Effector memory CD8-positive, alpha-beta T cell (primary cell): Measurements from ENCODE around the gene ABLIM1.

Experiments
- ATAC-seq: fragments of 150-1000 bp; cut with Tn5 transposase; replicated peaks from 2 replicates; pipeline ENCODE4 v1.10.0; 2021; ENCODE audit warnings: mild to moderate bottlenecking, moderate library complexity
- DNase-seq, 3 experiments: peaks; one replicate each; pipeline ENCODE4 v3.0.0; 2021
- H3K27ac Mint-ChIP-seq, 2 donors: one replicate each; pipeline ENCODE4 v1.8.0; 2022; ENCODE audit warnings: mild to moderate bottlenecking in 2 of 2, mixed read lengths in 2 of 2, moderate library complexity in 2 of 2
- H3K27me3 Mint-ChIP-seq, 2 donors: one replicate each; pipeline ENCODE4 v1.8.0; 2022; ENCODE audit warnings: mixed read lengths in 2 of 2
- H3K36me3 Mint-ChIP-seq: one replicate; pipeline ENCODE4 v1.8.0; 2022; ENCODE audit warnings: mild to moderate bottlenecking, moderate library complexity, mixed read lengths; ENCODE audit not compliant: insufficient read depth
- H3K4me1 Mint-ChIP-seq, 2 donors: one replicate each; pipeline ENCODE4 v1.8.0; 2022; ENCODE audit warnings: low read depth in 2 of 2, mixed read lengths in 2 of 2
- H3K4me3 Mint-ChIP-seq, 2 donors: one replicate each; pipeline ENCODE4 v1.8.0; 2022; ENCODE audit warnings: mild to moderate bottlenecking in 2 of 2, mixed read lengths in 2 of 2, moderate library complexity in 2 of 2
- H3K9me3 Mint-ChIP-seq, 2 donors: one replicate each; pipeline ENCODE4 v1.8.0; 2022; ENCODE audit warnings: mixed read lengths in 2 of 2

Gene ABLIM1

DNA sequence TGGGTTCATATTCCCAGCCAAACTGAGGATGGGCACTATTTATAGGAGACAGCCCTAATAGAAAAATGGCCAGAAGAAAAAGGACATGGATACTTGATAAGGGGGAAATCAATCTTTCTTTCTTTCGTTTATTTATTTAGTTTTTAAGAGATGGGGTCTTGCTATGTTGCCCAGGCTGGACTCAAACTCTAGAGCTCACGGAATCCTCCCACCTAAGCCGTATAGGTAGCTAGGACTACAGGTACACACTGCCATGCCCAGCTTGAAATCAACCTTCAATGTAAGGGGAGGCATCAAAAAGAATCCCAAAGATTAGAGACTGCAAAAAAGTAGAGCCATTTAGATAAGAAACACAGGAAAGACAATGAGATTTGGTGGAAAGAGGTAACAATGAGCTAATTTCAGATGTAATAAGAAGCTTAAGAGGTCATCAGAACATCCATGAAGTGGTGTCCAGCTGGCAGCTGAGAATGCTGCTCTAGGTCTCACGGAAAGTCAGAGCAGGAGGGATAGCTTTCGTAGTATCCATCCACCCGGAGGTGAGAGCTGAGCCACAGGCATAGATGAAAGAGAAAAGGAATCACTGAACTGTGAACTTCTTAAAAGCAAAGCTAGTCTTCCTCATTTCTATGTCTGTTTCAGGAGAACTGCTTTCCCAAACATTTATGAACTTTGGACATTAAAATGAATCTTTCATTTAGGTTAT lies 10.5 kb upstream of the ABLIM1 start:
- Mint-ChIP-seq H3K4me3 (no peak overlapping the region), H3K4me1 (no peaks in the 10 kb centered on the region), H3K27ac (no peak overlapping the region), H3K27me3 (peaks cover 0 to 4% of the 10 kb centered on the region in 2 donors), H3K36me3 (no peaks in the 10 kb centered on the region), H3K9me3 (no peaks in the 10 kb centered on the region)
- ATAC-seq, result no peak
- no peak for DNase-seq

DNA sequence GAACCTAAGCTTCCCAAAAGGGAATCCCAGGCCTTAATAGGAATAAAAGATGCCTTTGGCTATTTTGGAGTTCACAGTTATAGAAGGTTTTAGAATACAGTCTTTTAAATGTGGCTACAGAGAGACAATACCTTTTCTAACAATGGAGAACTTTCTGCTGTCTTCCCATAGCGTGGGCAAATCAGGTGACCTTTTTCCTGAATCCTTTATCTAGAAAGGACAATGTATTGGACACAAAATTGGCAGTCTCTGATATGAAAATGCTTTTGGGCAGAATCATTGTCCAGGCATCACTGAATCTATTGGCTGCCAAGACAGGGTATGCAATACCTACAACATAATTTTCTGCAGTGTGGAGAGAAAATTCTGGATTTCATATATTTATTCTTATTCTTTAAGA lies 7.8 kb upstream of the ABLIM1 start:
- ATAC-seq (no peak), DNase-seq (no peak)
- Mint-ChIP-seq H3K27ac (no peak overlapping the region), H3K4me1 (no peaks in the 10 kb centered on the region), H3K9me3 (no peaks in the 10 kb centered on the region), H3K27me3 (peaks cover 0 to 14% of the 10 kb centered on the region in 2 donors), H3K4me3 (no peak overlapping the region), H3K36me3 (no peaks in the 10 kb centered on the region)

DNA sequence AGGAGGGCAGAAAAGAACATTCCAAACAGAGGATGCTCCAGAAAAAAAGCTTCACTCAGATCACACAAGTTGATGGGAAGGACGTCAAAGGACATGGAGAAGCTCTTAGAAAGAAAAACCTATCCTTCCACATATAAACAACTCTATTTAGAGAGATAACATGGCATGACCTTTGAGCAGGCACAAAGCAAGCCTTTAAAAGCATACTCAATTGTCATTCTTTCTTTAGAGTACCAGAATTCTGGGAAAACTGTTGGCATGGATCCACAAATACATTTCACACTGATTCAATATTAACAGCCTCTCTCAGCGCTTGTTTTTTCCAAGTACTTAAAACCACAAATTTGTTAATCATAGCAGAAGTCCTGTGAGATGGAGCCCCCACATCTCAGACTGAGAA lies 7.3 kb upstream of the ABLIM1 start:
- Mint-ChIP-seq H3K36me3 (no peaks in the 10 kb centered on the region), H3K27ac (no peak overlapping the region), H3K27me3 (peaks cover 0 to 14% of the 10 kb centered on the region in 2 donors), H3K4me3 (no peak overlapping the region), H3K9me3 (no peaks in the 10 kb centered on the region), H3K4me1 (no peaks in the 10 kb centered on the region)
- DNase-seq (no peak), ATAC-seq (no peak)

DNA sequence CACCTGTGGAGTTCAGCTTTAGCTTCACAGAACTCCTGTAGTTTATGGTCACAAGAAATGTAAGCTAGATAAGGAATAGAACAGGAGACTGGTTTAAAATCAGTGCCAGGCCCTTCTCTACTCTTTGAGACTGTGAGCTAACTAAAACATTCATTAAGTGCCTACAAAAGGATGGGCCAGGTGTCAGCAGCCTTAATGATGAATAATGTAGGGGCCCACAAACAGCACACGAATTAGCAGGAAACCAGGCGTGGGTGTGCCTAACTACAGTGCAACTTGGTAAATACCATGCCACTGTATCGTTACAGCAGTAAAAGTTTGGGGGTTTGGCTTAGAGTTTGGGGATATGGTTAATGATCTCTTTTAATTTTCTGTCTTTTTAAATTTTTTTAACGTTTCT lies 6.1 kb upstream of the ABLIM1 start:
- no peak for ATAC-seq
- peaks cover 1% of the 10 kb centered on the region for H3K36me3 Mint-ChIP-seq
- DNase-seq, result no peak
- H3K27ac Mint-ChIP-seq, result no peak overlapping the region
- no peaks in the 10 kb centered on the region for H3K9me3 Mint-ChIP-seq
- H3K4me3 Mint-ChIP-seq, result no peak overlapping the region
- H3K4me1 Mint-ChIP-seq, result no peaks in the 10 kb centered on the region
- peaks cover 0 to 14% of the 10 kb centered on the region in 2 donors for H3K27me3 Mint-ChIP-seq

DNA sequence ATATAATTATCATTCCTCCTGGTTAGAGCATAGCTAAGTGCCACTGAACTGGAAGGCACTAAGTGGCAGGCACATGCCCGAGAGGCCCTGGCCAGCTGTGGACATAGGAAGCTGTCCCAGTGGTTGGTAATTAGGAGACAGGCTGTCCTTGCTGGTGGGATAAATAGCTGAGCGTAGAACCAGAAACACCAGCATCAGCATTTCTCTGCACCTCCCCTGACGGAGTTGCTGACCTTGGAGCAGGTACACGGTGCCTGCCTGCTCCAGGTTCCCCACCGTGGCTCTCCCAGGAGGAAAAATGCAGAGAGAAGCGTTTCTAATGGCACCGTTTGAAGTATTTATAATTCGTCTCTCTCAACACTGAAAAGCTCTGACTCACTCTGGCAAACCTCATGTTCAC lies 5.6 kb upstream of the ABLIM1 start:
- no peaks in the 10 kb centered on the region for H3K9me3 Mint-ChIP-seq
- H3K4me3 Mint-ChIP-seq, result no peak overlapping the region
- peaks cover 3% of the 10 kb centered on the region for H3K36me3 Mint-ChIP-seq
- no peaks in the 10 kb centered on the region for H3K4me1 Mint-ChIP-seq
- no peak for ATAC-seq
- no peak for DNase-seq
- peaks cover 0 to 14% of the 10 kb centered on the region in 2 donors for H3K27me3 Mint-ChIP-seq
- H3K27ac Mint-ChIP-seq, result no peak overlapping the region

DNA sequence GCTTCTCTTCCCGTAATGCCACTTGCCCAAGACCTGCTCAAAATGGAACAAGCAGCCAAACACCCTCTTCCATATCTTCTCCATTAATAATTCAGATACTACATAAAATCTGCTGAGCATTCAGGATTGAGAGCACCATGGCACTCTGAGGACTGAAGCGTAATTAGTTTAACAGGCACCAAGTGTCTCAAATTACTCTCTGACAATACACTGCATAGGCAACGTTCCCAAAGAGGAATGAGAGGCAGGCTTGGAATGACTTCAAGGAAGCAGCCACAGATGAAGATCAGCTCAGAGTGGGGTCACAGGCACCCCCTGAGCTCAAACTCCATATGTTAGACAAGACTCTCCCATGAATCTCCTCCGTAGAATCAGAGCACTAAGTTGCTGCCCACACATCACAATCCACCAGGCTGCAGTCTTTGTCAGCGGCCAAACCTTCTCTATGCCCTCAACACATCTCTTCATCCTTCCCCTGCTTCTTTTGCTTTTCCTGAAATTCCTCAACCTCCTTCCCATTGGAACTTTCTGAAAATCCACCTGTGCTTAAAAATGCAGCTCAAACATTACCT lies 4.7 kb upstream of the ABLIM1 start:
- Mint-ChIP-seq H3K4me1 (no peaks in the 10 kb centered on the region), H3K27me3 (peaks cover 0 to 14% of the 10 kb centered on the region in 2 donors), H3K27ac (no peak overlapping the region), H3K4me3 (no peak overlapping the region), H3K9me3 (no peaks in the 10 kb centered on the region), H3K36me3 (peaks cover 3% of the 10 kb centered on the region)
- ATAC-seq, result no peak
- no peak for DNase-seq

DNA sequence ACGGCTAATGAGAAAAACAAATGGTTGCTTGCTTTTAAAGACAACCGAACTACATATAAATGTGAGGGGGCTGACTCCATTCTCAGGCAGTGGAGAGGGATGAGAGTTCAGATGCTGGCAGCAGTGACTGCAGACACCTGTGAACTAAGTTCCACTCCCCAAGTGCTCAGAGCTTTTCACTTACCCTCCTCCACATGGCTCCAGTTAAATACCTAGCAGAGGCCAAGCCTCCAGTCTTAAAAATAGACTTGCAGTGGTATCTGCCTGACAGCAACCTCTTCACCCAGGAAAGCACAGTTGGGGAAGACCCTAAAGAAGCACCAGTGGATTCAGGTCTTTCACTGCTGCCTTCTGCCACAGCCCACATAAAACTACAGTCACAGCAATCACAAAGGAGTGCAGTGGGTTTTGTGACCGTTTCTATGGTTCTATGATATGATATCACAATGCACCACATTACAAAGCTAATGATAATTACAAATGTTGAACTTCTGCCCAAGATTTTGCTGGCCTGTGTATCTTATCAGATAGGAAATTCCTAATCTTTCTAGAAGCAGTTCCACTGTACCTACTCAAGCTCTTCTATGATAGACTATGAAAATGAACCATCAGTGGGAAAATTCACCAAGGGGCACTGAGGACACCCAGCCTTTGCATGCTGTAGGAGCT lies 3.3 kb upstream of the ABLIM1 start:
- ATAC-seq (no peak), DNase-seq (no peak)
- Mint-ChIP-seq H3K4me1 (no peaks in the 10 kb centered on the region), H3K27ac (no peak overlapping the region), H3K27me3 (peaks cover 0 to 14% of the 10 kb centered on the region in 2 donors), H3K36me3 (peaks cover 3% of the 10 kb centered on the region), H3K4me3 (no peak overlapping the region), H3K9me3 (no peaks in the 10 kb centered on the region)

DNA sequence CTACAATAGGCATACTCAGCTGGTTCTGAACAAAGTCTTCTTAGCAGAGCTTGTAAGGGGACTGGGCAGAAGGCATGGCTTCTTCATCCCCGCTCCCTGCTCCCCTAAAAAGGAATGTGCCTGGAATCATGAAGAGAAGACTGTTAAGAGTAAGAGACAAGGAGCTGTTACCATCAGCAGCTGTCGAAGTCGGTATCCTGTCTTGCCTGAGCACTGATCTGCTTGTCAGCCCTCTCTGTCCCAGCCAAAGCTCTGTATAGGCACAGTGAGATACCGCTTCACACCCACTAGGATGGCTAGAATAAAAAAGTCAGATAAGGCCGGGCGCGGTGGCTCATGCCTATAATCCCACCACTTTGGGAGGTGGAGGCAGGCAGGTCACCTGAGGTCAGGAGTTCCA lies 2.4 kb downstream of the ABLIM1 start:
- ATAC-seq, result no peak

DNA sequence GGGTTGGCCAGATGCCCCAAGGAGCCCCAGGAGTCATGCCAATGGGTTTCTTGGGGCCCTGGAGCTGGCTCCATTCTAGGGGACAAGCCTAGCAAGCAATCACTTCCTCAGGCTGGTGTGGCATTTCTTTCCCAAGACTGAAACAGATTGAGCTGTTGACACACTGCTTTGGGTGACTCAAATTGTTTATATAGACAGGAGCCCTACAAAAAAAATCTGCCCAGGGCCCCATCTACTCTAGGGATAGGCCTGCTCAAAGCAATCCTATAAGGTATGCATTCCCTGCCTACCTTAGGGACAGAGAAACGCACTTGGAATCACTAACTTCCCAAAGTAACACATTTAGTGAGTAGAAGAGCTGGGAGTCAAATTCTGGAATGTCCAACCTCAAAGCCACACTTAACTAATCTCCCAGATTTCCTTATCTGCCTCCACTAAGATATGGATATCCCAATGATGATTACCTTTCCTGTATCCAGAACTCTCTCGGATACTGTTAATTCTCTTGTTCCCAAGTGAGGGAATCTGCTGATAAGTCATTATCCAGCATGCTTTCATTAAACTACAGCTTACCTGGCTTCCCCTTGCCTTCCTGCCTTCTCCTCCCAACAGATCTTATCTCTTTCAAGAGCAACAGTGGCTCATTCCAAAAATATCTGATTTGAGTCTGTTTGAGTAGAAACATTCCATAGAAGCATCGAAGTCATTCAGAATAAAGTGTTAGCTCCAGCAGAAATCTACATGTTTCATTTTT lies 3.1 kb downstream of the ABLIM1 start:
- Mint-ChIP-seq H3K36me3 (peaks cover 3% of the 10 kb centered on the region), H3K9me3 (no peaks in the 10 kb centered on the region), H3K27me3 (peaks cover 0 to 12% of the 10 kb centered on the region in 2 donors), H3K4me3 (no peak overlapping the region), H3K27ac (no peak overlapping the region), H3K4me1 (peaks cover 0 to 1% of the 10 kb centered on the region in 2 donors)
- no peak for ATAC-seq
- DNase-seq, result no peak

More for the DNA sequence above, 2.4 kb downstream of the ABLIM1 start:
- no peaks in the 10 kb centered on the region for H3K9me3 Mint-ChIP-seq
- no peak overlapping the region for H3K4me3 Mint-ChIP-seq
- no peak overlapping the region for H3K27ac Mint-ChIP-seq
- peaks cover 3% of the 10 kb centered on the region for H3K36me3 Mint-ChIP-seq
- DNase-seq, result no peak
- peaks cover 0 to 12% of the 10 kb centered on the region in 2 donors for H3K27me3 Mint-ChIP-seq
- peaks cover 0 to 1% of the 10 kb centered on the region in 2 donors for H3K4me1 Mint-ChIP-seq

DNA sequence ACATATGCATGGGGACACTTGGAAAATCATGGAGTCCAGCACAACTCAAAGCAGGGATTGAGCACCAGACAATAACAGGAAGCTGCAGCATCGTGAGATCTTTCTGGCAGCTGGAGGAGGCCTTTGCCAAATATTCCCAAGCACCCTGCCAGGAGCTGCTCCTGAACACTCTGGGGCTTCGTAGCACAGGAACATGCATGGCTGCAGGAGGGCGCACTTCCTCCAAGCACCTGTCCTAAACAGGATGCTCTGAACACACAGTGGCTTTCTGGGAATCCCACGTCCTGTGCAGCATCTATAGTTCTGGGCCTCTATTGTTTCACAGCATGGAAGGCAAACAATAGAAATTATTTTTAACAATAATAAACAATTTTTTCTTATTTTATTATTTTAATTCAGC lies 4.1 kb downstream of the ABLIM1 start:
- no peak overlapping the region for H3K4me3 Mint-ChIP-seq

DNA sequence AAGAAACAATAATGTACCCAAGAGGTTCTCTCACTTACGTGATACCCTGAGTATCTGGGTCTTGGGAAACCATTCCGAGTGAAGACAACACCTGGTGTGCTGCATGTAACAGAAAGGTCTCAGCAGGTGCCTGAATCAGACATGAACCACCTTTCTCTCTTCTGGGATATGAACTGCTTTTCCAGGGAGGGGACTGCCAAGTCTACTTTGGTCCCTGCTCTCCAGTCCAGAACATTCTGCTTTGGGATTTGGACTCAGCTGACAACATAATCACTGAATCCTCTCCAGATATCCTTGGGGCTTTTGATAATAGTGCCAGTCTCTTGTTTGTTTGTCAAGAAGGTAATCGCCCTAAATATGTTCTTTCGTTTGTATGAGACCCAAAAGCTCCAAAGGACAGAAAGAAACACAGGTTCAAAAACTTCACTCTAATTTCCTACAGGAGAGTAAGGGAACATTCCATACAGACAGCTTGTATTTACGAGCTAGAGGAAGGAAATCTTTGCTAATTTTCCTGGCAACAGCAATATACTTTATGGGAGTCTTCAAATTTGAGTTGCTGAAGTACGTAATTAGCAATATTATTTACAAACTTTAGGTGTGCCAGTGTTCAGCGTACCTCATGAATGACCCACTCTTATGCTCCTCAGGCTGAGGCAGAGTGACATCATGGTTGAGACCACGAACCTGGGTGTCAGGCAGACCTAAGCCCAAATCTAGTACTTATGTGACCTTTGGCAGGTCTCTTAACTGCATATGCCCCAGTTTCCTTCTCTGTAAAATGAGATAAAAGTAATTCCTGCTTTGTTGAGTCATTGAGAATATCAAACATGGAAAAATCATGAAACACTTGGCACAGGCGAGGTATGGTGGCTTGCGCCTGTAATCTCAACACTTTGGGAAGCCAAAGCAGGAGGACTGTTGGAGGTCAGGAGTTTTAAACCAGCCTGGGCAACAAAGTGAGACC lies 5.4 kb downstream of the ABLIM1 start:
- H3K4me1 Mint-ChIP-seq, result peaks cover 0 to 1% of the 10 kb centered on the region in 2 donors
- peaks cover 0 to 12% of the 10 kb centered on the region in 2 donors for H3K27me3 Mint-ChIP-seq

More for the DNA sequence above, 4.1 kb downstream of the ABLIM1 start:
- ATAC-seq (no peak), DNase-seq (no peak)
- Mint-ChIP-seq H3K27me3 (peaks cover 0 to 12% of the 10 kb centered on the region in 2 donors), H3K36me3 (no peaks in the 10 kb centered on the region), H3K27ac (no peak overlapping the region), H3K9me3 (no peaks in the 10 kb centered on the region), H3K4me1 (peaks cover 0 to 1% of the 10 kb centered on the region in 2 donors)

DNA sequence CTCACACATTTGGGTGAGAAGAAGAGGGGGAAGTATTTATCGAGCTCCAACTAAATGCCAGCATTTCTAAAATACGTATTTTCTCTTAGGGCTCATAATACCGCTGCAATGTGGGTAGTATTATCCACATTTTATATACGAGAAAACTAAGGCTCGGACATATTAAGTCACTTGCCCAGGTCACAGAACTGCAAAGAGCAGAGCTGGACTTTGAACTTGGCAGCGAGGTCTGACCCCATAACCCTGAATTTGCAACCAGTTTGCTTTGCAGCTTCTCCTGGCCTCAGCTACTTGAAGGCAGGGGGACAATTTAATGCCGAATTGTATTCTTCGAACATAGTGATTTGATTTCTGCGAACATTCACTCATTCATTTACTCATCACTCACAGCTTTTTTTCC lies 7.2 kb downstream of the ABLIM1 start:
- no peaks in the 10 kb centered on the region for H3K9me3 Mint-ChIP-seq
- H3K27me3 Mint-ChIP-seq, result peaks cover 0 to 11% of the 10 kb centered on the region in 2 donors
- no peak overlapping the region for H3K4me3 Mint-ChIP-seq
- H3K4me1 Mint-ChIP-seq, result peaks cover 0 to 1% of the 10 kb centered on the region in 2 donors
- ATAC-seq (no peak), DNase-seq (no peak)
- H3K36me3 Mint-ChIP-seq, result no peaks in the 10 kb centered on the region
- no peak overlapping the region for H3K27ac Mint-ChIP-seq

More for the DNA sequence above, 5.4 kb downstream of the ABLIM1 start:
- Mint-ChIP-seq H3K36me3 (no peaks in the 10 kb centered on the region), H3K9me3 (no peaks in the 10 kb centered on the region), H3K27ac (peak overlapping the region in 1 of 2 donors; percentile 39), H3K4me3 (no peak overlapping the region)
- DNase-seq, result no peak
- no peak for ATAC-seq
